HuH-7 (cell line): ENCODE data around the gene MARK1.
"Not testable (repeated sequence)": the region's sequence is repeated elsewhere in the genome, so short reads cannot be mapped to it uniquely, and the experiment has no call there.

ENCODE experiments used
- DNase-seq: peaks from one replicate; pipeline ENCODE4 v3.0.0; 2011; ENCODE audit warnings: low spot score

Gene MARK1

DNA sequence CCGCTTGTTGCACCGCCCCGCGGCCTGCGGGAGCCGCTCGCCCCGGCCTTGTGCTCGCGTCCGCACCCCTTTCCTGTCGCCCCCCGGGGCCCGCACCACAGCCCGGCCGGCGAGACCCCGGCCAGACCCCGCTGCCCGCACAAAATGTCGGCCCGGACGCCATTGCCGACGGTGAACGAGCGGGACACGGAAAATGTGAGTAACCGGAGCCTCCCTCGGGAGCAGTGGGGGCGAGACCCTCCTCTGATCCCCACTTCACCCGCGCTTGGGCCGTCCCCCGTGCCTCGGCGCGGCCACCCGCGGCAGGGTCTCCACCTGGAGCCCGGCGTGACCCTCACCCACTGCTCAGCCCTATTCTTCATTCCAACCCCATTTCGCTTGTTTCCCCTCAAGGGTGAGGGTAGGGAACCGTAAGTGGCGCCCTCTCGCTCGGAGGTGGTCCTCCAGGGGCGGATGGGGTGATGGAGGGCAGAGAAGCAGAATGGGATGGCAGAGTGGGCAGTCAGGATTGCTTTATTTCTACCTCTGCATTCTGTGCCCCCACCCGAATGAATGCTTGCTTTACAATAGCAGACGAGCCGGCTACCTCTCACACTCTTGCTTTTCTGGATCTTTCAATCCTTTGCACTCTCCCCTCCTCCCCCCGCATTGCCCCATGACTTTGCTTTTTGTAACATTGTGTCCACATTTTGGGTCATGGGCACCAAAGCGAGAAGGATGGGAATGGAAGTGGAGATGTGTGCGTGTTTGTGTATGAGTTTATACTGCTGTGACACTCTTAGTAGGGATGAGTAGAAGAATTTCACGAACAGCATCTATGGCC, 954 bp downstream of the MARK1 start:
- peak; percentile 21 for DNase-seq

- DNase-seq = no peak
Observed at GRCh38 chr1:220529521-220530020, 1.6 kb downstream of the MARK1 start.

DNA sequence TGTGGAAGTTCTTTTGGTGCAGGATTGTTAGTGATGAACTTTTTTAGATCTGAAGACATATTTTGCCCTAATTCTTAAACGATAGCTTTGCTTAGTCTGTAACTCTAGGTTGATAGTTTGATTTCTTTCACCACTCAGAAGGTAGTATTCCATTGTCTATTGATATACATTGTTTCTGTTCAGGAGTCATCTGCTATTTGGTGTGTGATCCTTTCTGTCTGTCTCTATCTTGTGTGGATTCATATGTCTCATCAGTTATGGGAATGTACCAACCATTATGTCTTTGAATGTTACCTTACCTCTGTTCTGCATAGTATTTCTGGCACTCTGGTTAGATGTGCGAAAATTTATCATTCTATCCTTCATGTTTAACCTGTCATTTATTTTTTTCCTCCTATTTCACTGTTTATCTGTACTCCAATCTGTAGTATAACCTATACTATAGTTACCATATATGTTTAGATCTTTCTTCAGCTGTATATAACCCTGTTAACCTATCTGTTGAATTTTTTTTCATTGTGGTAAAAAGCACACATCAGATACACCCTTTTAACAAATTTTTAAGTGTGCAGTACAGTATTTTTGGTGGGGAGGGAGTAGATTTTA, 5.7 kb downstream of the MARK1 start:
- DNase-seq = no peak

DNA sequence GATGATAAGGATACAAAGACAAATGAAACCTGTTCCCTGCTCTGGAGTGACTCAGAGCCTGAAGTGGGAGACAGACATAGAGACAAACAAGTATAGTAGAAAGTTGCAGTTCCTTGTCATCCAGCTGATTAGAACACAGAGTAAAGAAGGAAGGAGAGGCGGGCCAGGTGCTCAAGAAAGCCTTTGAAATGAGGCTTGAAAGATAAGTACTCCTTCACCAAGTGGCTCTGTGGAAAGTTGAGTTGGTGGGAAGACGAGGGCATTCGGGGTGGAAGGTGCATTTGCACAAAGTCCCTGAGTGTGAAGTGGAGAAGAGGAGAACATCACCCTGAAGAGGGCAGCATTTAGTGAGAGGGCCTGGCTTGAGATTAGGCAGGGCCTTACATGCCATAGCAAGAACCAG, 17.0 kb downstream of the MARK1 start:
- peak; percentile 22 for DNase-seq

DNA sequence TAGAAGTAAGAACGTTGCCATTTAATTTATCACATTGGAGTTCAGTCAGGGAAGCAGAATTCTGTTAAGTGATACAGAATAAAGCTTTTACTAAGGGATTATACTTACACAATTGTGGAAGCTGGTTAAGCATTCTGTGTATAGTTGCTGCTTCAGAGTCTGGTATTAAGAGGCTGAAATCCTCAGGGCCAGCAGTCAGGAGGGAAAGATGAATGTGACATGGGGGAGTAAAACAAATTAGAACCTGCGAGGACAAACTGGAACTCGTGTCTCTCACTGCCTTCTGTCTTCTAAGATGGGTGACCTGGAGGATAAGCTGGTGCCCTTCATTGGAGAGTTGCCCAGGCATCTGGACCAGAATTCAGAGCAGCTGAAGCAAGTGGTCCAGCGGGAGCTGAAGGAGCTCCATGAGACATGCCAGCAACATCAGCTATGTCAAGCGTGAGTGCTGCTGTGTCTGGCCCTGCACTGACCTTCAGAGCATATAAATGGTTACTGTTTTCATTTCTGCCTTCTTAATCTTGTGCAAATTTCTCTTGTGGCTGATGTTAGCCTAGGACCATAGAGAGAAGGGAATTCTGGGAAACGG, 23.0 kb downstream of the MARK1 start:
- no peak for DNase-seq

GRCh38 chr1:220551718-220552117, 23.8 kb downstream of the MARK1 start:
- DNase-seq = no peak

DNA sequence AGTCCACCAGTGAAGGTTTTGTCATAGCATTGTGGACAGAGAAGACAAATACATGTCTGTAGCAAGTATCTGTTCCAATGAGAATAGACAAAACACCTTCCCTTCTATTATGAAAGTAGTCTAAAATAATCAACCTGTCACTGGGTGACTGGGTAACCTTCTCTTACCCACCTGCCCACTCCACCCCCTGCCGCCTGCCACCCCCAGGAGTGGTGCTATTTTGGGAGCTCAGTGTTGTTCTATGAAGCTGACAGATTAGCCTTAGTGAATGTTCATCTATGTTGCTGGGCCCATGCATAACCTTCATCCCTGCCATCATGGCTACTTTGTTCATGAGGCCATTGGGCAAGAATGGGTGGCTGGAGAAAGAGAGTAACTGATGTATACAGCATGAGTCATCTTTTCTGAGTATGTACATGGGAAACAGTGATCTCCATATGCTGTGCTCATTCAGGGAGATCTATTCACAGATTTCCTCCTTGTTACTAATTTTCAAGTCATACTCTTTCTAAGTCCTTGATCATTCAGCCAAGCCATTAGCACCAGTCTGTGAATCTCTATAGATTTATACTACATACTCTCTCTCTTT, 24.8 kb downstream of the MARK1 start:
- no peak for DNase-seq

DNA sequence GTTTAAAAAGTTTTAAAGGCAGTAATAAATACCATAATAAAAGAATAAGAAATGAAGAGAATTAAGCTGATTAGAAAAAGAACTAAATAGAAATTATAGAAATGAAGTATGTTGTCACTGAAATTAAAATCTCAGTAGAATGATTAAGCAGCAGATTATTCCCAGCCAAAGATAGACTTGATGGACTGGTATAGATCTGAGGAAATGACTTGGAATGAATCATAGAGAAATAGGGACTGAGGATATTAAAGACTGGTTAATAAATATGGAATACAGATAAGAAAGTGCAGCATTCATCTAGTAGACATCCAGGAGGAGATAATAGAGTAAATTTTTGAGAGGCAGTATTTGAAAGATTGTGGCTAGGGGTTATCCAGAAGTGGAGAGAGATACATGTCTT, 28.7 kb downstream of the MARK1 start:
- DNase-seq = no peak

- DNase-seq = no peak
Observed at GRCh38 chr1:220563564-220563963, 35.6 kb downstream of the MARK1 start.

DNA sequence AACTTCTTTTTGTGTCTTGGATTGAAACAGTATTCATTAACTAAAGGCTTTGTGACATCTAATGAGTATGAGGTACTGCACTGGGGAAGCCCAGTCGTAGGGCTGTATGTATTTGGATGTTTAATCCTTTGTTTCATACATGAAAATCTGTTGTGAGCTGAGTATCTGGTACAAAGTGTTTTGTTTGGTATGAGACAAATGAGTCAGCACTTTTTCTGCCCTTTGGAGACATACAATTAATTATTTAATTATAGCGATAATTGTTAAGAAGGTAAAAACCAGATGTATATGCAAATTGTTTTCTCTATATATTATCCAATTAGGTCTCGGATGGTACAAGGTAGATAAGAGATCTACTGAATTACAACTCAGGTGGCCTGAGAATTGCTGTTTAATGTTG, 36.3 kb downstream of the MARK1 start:
- no peak for DNase-seq

DNA sequence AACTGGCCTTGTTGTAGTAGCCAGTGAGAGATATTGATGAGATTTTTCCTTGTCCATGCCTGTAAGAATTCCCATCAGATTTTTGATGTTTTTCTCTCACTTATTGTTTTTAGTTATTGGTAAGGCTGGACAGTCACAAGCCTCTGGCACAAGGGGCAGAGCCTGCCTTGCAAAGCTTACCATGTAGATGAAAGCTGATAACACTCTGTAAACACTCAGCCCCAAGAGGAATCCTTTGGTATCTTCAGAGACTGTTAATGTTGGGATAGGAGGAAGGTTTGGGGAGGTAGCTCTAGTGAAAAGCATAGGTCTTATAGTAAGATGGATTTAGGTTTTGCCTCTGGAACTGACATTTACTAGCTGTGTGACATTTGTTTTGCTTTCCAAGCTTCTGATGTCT, 37.7 kb downstream of the MARK1 start:
- no peak for DNase-seq

GRCh38 chr1:220566869-220567268, 38.9 kb downstream of the MARK1 start:
- DNase-seq = no peak

DNA sequence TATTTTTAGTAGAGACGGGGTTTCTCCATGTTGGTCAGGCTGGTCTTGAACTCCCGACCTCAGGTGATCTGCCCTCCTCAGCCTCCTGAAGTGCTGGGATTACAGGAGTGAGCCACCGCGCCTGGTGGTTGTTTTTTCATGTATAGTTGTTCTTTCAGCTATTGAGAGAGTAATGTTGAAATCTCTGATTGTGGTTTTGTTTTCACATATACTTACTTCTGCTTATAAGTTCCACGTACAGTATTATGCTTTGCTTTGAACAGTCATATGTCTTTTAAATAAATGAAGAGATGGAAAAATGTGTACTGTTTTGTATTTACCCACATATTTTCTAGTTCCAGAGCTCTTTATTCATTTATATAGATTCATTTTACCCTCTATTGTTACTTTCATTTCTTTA, 44.5 kb downstream of the MARK1 start:
- no peak for DNase-seq

DNA sequence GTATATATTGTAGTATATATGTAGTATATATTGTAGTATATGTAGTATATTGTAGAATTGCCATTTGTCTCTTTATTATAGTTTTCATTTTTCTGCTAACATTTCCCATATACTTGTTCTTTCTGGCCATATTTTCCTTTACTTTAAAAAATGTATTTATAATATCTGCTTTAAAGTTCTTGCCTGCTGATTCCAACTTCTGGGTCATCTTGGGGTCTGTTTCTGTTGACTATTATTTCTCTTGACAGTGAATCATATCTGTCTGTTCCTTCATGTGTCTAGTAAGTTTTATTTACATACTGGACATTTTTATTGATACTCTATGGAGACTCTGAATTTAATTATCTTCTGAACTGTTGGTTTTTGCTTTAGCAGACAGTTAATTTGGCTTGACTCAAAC, 45.9 kb downstream of the MARK1 start:
- no peak for DNase-seq

GRCh38 chr1:220575718-220576497, 48.0 kb downstream of the MARK1 start:
- DNase-seq = no peak

DNA sequence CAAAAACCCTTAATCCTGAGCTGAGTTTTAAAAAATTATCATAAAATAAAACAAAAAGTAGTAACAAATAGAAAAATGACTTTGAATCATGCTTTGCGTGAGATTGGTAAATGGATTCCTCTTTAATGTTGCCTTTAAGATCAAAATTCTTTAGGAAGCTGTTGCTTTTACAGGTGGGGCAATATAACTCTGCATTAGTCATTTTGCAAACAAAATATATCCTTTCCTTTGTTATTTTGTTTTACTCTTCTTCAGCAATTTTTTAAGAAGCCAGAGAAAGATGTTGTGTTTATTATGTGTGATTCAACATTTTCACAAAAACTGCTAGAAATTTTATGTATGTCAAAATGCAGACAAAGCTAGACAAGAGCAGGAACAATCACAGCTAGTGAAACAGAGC, 50.0 kb downstream of the MARK1 start:
- DNase-seq = no peak

GRCh38 chr1:220579317-220579716, 51.4 kb downstream of the MARK1 start:
- DNase-seq = no peak

DNA sequence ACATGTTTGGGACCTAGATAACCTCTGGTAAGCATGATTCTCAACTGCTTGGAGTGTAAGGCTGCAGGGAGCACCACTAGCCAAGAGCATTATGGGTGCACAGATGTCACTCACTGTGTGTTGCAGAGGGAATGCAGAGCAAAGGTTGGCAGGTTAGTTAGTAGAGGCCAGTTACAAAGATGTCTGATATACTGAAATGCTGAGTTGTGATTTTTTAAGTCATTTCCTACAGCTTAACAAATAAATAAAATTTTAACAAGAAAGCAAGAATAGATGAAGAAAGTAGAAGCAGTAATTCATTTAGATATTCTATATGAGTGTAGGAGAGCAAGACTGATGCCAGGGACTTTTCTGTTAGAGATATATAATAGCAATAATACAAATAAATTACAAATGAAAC, 64.8 kb downstream of the MARK1 start:
- no peak for DNase-seq

- no peak for DNase-seq
Observed at GRCh38 chr1:220594356-220594755, 66.4 kb downstream of the MARK1 start.

DNA sequence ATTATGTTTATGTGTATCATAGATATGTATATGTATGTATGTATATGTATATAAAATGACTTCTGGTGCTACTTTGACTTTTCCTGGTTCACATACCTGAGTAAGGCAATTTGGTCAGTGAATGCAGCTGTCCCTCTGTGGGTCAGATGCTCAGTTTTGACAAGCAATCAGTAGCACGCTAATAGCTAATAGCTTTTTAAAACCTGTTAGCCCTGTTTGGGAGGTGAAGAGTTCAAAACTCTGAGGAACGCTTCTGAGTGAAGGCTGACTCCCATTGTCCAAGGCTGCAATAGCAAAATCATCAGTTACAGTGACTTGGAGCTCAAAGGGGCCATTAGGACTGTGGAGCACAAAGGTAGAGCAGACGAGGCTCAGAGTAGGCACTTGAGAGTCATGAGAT, 67.2 kb downstream of the MARK1 start:
- DNase-seq = no peak

- DNase-seq = no peak
Observed at GRCh38 chr1:220604926-220605325, 77.0 kb downstream of the MARK1 start.

- DNase-seq = not testable (repeated sequence)
Observed at GRCh38 chr1:220605651-220606050, 77.7 kb downstream of the MARK1 start.
